ENCODE data around the gene NCEH1. TPM values are rescaled to one million over a fixed set of nuclear protein-coding genes. Genes with fewer than 3 reads are reported as not detected.
"Not testable (repeated sequence)": the region's sequence is repeated elsewhere in the genome, so short reads cannot be mapped to it uniquely, and the experiment has no call there.

Gene NCEH1, protein sequence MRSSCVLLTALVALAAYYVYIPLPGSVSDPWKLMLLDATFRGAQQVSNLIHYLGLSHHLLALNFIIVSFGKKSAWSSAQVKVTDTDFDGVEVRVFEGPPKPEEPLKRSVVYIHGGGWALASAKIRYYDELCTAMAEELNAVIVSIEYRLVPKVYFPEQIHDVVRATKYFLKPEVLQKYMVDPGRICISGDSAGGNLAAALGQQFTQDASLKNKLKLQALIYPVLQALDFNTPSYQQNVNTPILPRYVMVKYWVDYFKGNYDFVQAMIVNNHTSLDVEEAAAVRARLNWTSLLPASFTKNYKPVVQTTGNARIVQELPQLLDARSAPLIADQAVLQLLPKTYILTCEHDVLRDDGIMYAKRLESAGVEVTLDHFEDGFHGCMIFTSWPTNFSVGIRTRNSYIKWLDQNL
- total RNA-seq (1 to 10 TPM; 4.1 to 5.9 TPM), polyA plus RNA-seq (1 to 10 TPM; 1.9 to 3.4 (median 2.6) TPM), total RNA-seq (2.5 to 6.4 (median 5.9) reads per million in 6 experiments)

DNA sequence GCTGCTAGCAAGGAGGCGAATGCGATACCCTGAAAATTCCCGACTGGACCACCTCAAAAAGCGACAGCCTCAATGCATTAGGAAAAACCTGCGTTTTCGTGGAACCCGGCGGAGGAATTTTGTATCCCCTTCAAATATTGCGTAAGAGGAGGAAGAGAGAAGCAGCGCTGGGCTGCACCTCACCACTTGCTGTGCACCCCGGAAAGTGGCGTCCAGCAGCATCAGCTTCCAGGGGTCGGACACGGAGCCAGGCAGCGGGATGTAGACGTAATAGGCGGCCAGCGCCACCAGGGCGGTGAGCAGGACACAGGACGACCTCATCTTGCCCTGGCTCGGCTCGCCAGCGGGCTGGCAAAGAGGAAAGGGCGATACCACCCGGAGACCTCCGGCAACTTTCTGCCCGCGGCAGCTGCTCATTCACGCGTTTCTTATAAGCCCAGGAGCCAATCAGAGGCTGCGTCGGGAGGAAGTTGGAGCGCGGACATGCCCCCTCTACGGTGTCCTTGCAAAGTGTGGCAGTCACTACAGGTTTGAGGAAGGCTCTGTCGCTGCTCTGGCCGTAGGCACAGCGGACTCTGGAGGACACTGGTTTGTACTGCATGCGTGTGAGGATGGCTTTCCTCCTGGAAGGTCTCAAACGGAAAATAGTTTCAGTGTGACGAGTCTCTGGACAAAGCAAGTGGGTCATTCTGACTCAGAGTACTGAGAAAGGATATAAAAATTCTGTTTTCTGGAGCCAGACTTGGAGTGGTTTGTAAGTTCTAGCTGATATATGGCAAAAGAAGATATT is at the start of gene NCEH1:
Gene NCEH1 (minus strand): TSS at position 404 of the 790 bp plus-strand sequence. CDS start 83 bp downstream, at position 321.
- POLR2A ChIA-PET = interaction anchor here (1.2 to 1.5 kb wide), 2 partner anchors 10 to 39 kb away, joined by 3 to 9 read pairs; partner anchors contain the start of gene ECT2
- Mint-ChIP-seq H3K4me3 (peak within 1 kb of the TSS; percentile 92 to 99 (median 96)), H3K27ac (peak within 1 kb of the TSS; percentile 79 to 96 (median 90)), H3K4me1 (peaks cover 16 to 33% (median 26%) of the 10 kb centered on the region in 4 donors), H3K9me3 (no peaks in the 10 kb centered on the region), H3K27me3 (no peaks in the 10 kb centered on the region), H3K36me3 (peaks cover 0 to 3% (median 0%) of the 10 kb centered on the region in 3 donors)
- ATAC-seq (peak; percentile 96 to 98), DNase-seq (peak; percentile 34 to 83 (median 63))

DNA sequence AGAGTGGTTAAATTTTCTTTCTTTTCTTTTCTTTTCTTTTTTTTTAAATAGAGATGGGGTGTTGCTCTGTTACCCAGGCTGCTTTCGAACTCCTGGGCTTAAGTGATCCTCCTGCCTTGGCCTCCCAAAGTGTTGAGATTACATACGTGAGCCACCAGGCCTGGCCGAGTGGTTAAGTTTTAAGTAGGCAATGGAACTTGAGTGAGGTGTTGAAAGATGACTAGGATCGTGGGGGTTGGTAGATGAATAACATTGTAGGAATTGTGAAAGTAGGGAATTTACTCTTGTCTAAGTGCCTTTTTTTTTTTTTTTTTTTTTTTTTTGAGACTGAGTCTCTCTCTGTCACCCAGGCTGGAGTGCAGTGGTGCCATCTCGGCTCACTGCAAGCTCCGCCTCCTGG is 49.5 kb upstream of the NCEH1 start:
- POLR2A ChIA-PET, DNase-seq, H3K4me3 Mint-ChIP-seq, H3K9me3 Mint-ChIP-seq, H3K27ac Mint-ChIP-seq, H3K4me1 Mint-ChIP-seq, H3K27me3 Mint-ChIP-seq, ATAC-seq, H3K36me3 Mint-ChIP-seq: not testable (repeated sequence)

DNA sequence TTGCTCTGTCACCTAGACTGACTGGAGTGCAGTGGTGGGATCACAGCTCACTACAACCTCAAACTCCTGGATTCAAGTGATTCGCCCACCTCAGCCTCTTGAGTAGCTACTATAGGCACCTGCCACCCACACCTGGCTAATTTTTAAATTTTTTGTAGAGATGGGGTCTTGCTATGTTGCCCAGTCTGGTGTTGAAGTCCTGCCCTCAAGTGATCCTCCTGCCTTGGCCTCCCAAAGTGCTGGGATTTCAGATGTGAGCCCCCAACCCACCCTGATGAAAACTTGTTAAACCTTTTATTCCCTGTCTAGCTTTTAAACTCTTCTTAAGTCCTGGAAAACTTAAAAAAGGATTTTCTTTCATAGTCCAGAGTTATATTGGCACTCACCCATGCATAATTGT is 42.3 kb upstream of the NCEH1 start:
- Mint-ChIP-seq H3K27me3 (peaks cover 0 to 2% (median 0%) of the 10 kb centered on the region in 5 donors), H3K9me3 (no peaks in the 10 kb centered on the region), H3K4me3 (no peak overlapping the region), H3K4me1 (peaks cover 2 to 16% (median 12%) of the 10 kb centered on the region in 4 donors), H3K36me3 (no peaks in the 10 kb centered on the region), H3K27ac (no peak overlapping the region)
- POLR2A ChIA-PET = no interaction called here
- ATAC-seq = no peak
- DNase-seq = no peak

DNA sequence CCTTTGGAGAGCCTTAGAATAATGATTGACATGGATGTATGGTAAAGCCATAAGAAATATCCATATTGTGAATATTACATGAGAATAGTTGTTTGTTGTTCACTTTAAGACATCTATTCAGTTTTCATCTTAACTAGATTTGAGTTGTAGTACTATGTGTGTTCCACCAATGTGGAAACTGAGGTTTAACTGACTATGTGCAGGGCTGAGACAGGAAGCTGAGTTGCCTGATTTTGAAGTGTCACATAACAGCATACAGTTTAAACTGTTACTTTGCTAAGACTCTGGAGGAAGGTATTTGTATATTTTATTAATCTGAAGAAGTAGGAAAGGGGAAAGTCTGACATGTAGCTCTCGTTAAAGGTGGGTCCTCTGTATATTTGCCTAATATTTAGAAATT is 41.8 kb upstream of the NCEH1 start:
- no peaks in the 10 kb centered on the region for H3K36me3 Mint-ChIP-seq
- ATAC-seq = no peak
- H3K27ac Mint-ChIP-seq = no peak overlapping the region
- no peak for DNase-seq
- H3K9me3 Mint-ChIP-seq = no peaks in the 10 kb centered on the region
- peaks cover 2 to 16% (median 12%) of the 10 kb centered on the region in 4 donors for H3K4me1 Mint-ChIP-seq
- peaks cover 0 to 2% (median 0%) of the 10 kb centered on the region in 5 donors for H3K27me3 Mint-ChIP-seq
- peak overlapping the region in 3 of 10 donors; percentile 29 to 87 (median 52) for H3K4me3 Mint-ChIP-seq
- POLR2A ChIA-PET = no interaction called here

DNA sequence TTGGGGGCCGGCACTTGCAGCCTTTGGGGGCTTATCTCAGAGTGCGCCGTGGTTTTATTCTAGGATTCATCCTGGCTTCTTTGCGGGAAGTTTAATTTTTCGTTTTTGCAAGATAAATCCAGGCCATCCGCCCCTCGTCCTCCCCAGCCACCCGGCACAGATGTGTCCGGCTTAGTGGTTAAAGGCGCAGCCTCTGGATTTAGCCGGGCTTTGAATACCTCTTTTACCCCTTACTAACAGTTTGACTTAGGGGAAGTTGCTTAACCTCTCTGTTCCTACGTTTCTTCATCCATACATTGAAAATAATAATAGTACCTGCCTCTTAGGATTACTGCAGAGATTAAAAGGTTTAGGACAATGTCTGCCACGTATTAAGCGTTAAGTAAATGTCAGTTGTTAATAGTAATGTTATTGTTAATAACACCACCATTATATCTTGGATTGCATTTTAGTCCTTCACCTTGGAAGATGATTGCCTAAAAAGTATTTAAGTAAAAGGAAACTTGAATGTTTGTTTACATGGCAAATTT is 40.4 kb upstream of the NCEH1 start:
- no peak for ATAC-seq
- Mint-ChIP-seq H3K27ac (peak overlapping the region in 9 of 10 donors; percentile 14 to 81 (median 58)), H3K4me3 (peak overlapping the region; percentile 87 to 100 (median 97)), H3K36me3 (no peaks in the 10 kb centered on the region), H3K4me1 (peaks cover 2 to 16% (median 12%) of the 10 kb centered on the region in 4 donors), H3K27me3 (peaks cover 0 to 2% (median 0%) of the 10 kb centered on the region in 5 donors), H3K9me3 (no peaks in the 10 kb centered on the region)
- POLR2A ChIA-PET = interaction anchor here (1.9 kb wide), 1 partner anchor 40 kb away, joined by 9 read pairs; the partner anchor contains the start of gene NCEH1
- DNase-seq = no peak

DNA sequence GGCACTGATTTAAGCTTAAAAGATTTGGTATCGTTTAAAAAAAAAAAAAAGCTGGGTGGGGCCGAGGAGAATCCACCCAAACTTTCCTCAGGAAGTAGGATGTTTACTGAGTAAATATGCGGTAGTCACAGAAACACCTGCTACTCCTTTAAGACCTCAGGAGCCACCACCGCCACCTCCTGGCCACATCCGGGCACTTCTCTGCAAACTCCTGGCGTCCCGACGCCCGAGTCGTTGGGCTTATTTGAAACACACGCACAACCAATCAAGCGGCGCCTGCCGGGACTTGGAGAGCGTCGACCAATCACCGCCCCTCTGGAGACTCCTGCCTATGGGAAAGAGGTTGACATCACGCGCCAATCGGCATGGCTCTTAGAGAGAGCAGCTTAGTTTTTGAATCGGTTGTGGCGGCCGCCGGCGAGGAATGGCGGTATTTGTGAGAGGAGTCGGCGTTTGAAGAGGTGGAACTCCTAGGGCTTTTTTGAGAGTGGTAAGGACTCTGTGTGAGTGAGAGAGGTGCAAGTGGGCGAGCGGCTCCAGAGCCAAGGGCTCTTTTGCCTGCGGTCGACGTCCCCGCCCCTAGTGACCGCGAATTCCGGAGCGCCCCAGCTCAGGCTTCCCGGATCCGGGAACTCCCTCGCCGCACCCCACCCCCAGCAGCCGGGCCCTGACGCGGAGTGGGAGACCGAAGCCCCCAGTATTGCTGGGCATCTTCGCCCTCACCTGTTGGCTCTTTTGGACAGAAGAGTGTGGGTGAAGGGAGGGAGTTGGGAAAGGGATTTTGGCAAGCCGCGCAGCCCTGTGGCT is 39.7 kb upstream of the NCEH1 start, which contains the start of gene ECT2:
Gene ECT2 (plus strand): TSS at position 359 of the 807 bp plus-strand sequence. CDS start 3,805 bp downstream, outside the sequence.
- ATAC-seq = peak; percentile 98
- Mint-ChIP-seq H3K27ac (peak within 1 kb of the TSS; percentile 58 to 96 (median 84)), H3K9me3 (no peaks in the 10 kb centered on the region), H3K27me3 (peaks cover 0 to 2% (median 0%) of the 10 kb centered on the region in 5 donors), H3K4me1 (peaks cover 2 to 16% (median 12%) of the 10 kb centered on the region in 4 donors), H3K36me3 (no peaks in the 10 kb centered on the region), H3K4me3 (peak within 1 kb of the TSS; percentile 87 to 100 (median 97))
- POLR2A ChIA-PET = interaction anchor here (0.5 to 1.9 kb wide), 2 partner anchors 25 to 40 kb away, joined by 3 to 9 read pairs; partner anchors contain the start of gene NCEH1
- peak; percentile 87 to 99 (median 96) for DNase-seq

DNA sequence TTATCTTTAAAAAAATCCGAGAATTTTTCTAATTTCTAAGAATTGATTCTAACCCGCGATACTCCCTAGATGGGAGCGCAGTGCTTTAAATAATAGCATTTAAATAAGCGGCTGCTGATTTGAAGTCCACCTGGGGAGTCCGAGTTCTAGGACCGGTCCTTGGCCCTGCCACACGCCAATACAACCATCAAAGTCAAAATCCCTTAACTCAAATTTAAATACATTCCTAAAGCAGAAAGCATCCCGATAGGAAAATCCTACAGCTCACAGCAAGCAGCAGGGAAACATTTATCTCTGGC is 39.2 kb upstream of the NCEH1 start:
- Mint-ChIP-seq H3K4me3 (peak overlapping the region; percentile 87 to 100 (median 97)), H3K27ac (peak overlapping the region; percentile 58 to 96 (median 84)), H3K36me3 (no peaks in the 10 kb centered on the region), H3K27me3 (peaks cover 0 to 2% (median 0%) of the 10 kb centered on the region in 5 donors), H3K9me3 (no peaks in the 10 kb centered on the region), H3K4me1 (peaks cover 2 to 16% (median 12%) of the 10 kb centered on the region in 4 donors)
- POLR2A ChIA-PET = interaction anchor here (0.5 to 1.9 kb wide), 2 partner anchors 25 to 39 kb away, joined by 3 to 9 read pairs; partner anchors contain the start of gene NCEH1
- DNase-seq = no peak
- ATAC-seq = no peak

DNA sequence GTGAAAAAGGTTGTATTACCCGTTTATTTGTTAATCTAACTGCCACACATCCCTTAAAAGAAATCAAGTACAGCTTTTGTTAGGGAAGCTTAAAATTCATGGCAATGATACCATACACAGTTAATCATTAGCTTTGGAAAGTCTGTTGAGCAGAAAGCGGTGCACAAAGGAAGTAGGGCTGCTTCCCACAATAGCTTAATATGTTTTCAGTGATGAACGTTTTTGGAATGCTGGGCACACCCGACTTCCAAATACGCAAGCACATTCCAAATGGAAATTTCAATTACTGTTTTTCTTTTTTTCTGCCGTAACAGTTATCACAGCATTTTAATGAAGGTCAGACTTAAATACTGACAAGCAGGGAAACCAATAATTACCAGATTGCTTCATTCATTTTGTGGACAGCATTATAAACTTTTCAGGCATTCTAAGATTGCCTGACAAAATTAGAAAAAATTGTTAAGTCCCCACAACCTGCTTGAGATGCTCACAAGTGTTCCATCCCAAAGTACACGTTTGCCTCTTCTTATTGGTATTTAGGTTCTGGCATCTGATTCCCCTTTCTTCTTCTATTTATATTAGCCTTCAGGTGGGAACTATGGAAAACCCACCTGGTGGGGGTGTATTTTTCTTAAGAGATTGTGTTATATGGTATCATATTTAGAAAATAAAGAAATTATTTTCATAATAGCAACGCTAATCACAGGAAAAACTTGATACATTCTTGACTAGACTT is 38.5 kb upstream of the NCEH1 start:
- Mint-ChIP-seq H3K4me3 (peak overlapping the region in 9 of 10 donors; percentile 87 to 100 (median 98)), H3K9me3 (no peaks in the 10 kb centered on the region), H3K36me3 (no peaks in the 10 kb centered on the region), H3K4me1 (peaks cover 2 to 16% (median 12%) of the 10 kb centered on the region in 4 donors), H3K27ac (peak overlapping the region in 8 of 10 donors; percentile 12 to 96 (median 71)), H3K27me3 (peaks cover 0 to 2% (median 0%) of the 10 kb centered on the region in 5 donors)
- DNase-seq (no peak), ATAC-seq (no peak)
- POLR2A ChIA-PET = interaction anchor here (1.9 kb wide), 1 partner anchor 38 kb away, joined by 9 read pairs; the partner anchor contains the start of gene NCEH1

DNA sequence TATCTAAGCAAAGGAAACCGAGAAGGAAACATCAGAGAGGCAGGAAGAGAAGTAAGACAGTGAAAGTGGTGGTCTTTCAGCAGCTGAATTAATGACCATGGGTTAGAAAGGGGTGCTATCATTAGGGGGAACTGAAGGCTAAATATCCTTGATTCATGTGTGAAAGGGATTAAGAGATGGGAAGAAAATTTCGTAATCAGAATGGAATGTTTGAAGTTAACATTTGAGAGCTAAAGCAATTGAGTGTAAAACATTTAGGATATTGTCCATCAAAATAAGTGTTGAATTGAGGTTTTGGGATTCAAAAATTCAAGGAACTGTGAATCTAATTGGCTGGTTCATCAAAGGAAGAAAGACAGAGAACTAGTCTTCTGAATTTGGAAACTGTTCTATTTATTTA is 35.6 kb upstream of the NCEH1 start:
- Mint-ChIP-seq H3K4me3 (no peak overlapping the region), H3K27me3 (peaks cover 0 to 3% (median 0%) of the 10 kb centered on the region in 5 donors)

DNA sequence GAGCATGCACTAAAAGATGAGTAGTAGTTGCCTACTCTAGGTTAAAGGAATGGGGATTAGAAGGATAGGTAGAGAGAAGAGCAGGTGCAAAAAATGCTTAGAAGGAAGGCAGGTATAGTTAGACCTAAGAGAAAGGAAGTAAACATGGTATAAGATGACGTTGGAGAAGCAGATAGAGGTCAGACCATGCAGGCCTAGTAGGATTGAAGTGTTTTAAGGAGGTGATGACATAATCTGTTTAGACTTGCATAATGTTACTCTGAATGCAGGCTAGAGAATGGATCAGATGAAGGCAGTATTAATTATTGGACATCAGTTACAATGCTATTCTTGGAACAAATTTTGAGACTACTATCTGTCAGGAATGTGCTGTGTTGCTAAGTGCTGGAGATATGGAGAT is 28.6 kb upstream of the NCEH1 start:
- Mint-ChIP-seq H3K4me3 (no peak overlapping the region), H3K4me1 (no peaks in the 10 kb centered on the region), H3K27me3 (peaks cover 0 to 6% (median 4%) of the 10 kb centered on the region in 5 donors), H3K36me3 (no peaks in the 10 kb centered on the region), H3K27ac (no peak overlapping the region), H3K9me3 (peaks cover 0 to 1% (median 0%) of the 10 kb centered on the region in 9 donors)
- DNase-seq = no peak
- no peak for ATAC-seq
- POLR2A ChIA-PET = no interaction called here

More for the DNA sequence above, 35.6 kb upstream of the NCEH1 start:
- Mint-ChIP-seq H3K36me3 (no peaks in the 10 kb centered on the region), H3K27ac (peak overlapping the region in 1 of 10 donors; percentile 42), H3K4me1 (peaks cover 2 to 13% (median 8%) of the 10 kb centered on the region in 4 donors), H3K9me3 (peaks cover 0 to 1% (median 0%) of the 10 kb centered on the region in 9 donors)
- ATAC-seq (no peak), DNase-seq (no peak)
- POLR2A ChIA-PET = no interaction called here

DNA sequence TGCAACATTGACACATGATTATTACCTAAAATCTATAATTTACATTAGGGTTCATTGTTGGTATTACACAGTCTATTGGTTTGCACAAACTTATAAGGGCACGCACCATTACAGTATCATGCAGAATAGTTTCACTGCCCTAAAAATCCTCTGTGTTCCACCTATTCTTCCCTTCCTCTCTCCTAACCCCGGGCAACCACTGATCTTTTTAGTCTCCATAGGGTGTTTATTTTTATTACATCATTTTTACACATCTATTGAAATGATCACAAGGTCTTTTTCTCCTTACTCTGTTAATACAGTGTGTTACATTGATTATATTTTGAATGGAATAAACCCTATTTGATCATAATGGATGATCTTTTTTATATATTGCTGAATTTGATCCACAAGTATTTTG is 24.1 kb upstream of the NCEH1 start:
- no peak for ATAC-seq
- H3K4me3 Mint-ChIP-seq = no peak overlapping the region
- H3K4me1 Mint-ChIP-seq = no peaks in the 10 kb centered on the region
- peak overlapping the region in 1 of 10 donors; percentile 59 for H3K27ac Mint-ChIP-seq
- peaks cover 0 to 7% (median 4%) of the 10 kb centered on the region in 5 donors for H3K27me3 Mint-ChIP-seq
- H3K9me3 Mint-ChIP-seq = no peaks in the 10 kb centered on the region
- no peaks in the 10 kb centered on the region for H3K36me3 Mint-ChIP-seq
- POLR2A ChIA-PET = no interaction called here
- no peak for DNase-seq

Measured in naive thymus-derived CD8-positive, alpha-beta T cell (primary cell).